Measurements from ENCODE around the gene BRCA1. TPM values are rescaled to one million over a fixed set of nuclear protein-coding genes. Genes with fewer than 3 reads are reported as not detected.
A peak's percentile ranks its signal among the peaks of the same experiment; 100 is the strongest.
"Not testable (repeated sequence)": the region's sequence is repeated elsewhere in the genome, so short reads cannot be mapped to it uniquely, and the experiment has no call there.

Gene BRCA1
- total RNA-seq, 6 experiments from 2014 or later, result 3.1 to 6.7 (median 3.9) TPM

GRCh38 chr17:43062984-43063638, 62.1 kb downstream of the BRCA1 start:
- Histone ChIP-seq H3K4me1 (peaks cover 0 to 4% (median 1%) of the 10 kb centered on the region in 4 donors), H3K9me3 (no peaks in the 10 kb centered on the region), H3K27ac (no peak overlapping the region), H3K27me3 (no peaks in the 10 kb centered on the region), H3K4me3 (no peak overlapping the region), H3K36me3 (no peaks in the 10 kb centered on the region)
- no peak for DNase-seq
- TF ChIP-seq, protein P1, sequence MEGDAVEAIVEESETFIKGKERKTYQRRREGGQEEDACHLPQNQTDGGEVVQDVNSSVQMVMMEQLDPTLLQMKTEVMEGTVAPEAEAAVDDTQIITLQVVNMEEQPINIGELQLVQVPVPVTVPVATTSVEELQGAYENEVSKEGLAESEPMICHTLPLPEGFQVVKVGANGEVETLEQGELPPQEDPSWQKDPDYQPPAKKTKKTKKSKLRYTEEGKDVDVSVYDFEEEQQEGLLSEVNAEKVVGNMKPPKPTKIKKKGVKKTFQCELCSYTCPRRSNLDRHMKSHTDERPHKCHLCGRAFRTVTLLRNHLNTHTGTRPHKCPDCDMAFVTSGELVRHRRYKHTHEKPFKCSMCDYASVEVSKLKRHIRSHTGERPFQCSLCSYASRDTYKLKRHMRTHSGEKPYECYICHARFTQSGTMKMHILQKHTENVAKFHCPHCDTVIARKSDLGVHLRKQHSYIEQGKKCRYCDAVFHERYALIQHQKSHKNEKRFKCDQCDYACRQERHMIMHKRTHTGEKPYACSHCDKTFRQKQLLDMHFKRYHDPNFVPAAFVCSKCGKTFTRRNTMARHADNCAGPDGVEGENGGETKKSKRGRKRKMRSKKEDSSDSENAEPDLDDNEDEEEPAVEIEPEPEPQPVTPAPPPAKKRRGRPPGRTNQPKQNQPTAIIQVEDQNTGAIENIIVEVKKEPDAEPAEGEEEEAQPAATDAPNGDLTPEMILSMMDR (IDR thresholded peaks at IDR 0.05), result no peak
- no peak for TF ChIP-seq POLR2A (IDR thresholded peaks at IDR 0.05)
- intact Hi-C loops (cut with DNase I), result no loop called here
- ATAC-seq, result no peak
- 83% methylated on average over 4 of the region's 10 CpGs for WGBS (ENCODE audit: insufficient coverage, low coverage, low lambda C conversion rate, missing lambda C conversion rate)

GRCh38 chr17:43056051-43056450, 69.1 kb downstream of the BRCA1 start:
- no peaks in the 10 kb centered on the region for H3K9me3 ChIP-seq
- no peak for ATAC-seq
- no peaks in the 10 kb centered on the region for H3K36me3 ChIP-seq
- no peak for TF ChIP-seq POLR2A (IDR thresholded peaks at IDR 0.05)
- TF ChIP-seq, protein P1 (IDR thresholded peaks at IDR 0.05), result no peak
- 100% methylated on average over 4 of the region's 7 CpGs for WGBS (ENCODE audit: insufficient coverage, low coverage, low lambda C conversion rate, missing lambda C conversion rate)
- DNase-seq, result no peak
- H3K27ac ChIP-seq, result no peak overlapping the region
- intact Hi-C loops (cut with DNase I), result no loop called here
- no peaks in the 10 kb centered on the region for H3K4me1 ChIP-seq
- H3K27me3 ChIP-seq, result no peaks in the 10 kb centered on the region
- no peak overlapping the region for H3K4me3 ChIP-seq

GRCh38 chr17:43053008-43053407, 72.2 kb downstream of the BRCA1 start:
- H3K27ac ChIP-seq; H3K9me3 ChIP-seq; H3K4me1 ChIP-seq; H3K4me3 ChIP-seq; intact Hi-C loops (cut with DNase I); ATAC-seq; H3K36me3 ChIP-seq; H3K27me3 ChIP-seq: not testable (repeated sequence)
- peak in 1 of 3 donors; percentile 11 for DNase-seq
- 93% methylated on average over 7 of the region's 7 CpGs for WGBS (ENCODE audit: insufficient coverage, low coverage, low lambda C conversion rate, missing lambda C conversion rate)

GRCh38 chr17:43051969-43052368, 73.2 kb downstream of the BRCA1 start:
- ATAC-seq, result no peak
- no peak for DNase-seq
- intact Hi-C loops (cut with DNase I), result no loop called here
- H3K4me3 ChIP-seq, result no peak overlapping the region
- H3K9me3 ChIP-seq, result no peaks in the 10 kb centered on the region
- WGBS (ENCODE audit: insufficient coverage, low coverage, low lambda C conversion rate, missing lambda C conversion rate), result 80% methylated on average over 1 of the region's 1 CpG
- no peaks in the 10 kb centered on the region for H3K36me3 ChIP-seq
- no peak overlapping the region for H3K27ac ChIP-seq
- TF ChIP-seq, protein P1 (IDR thresholded peaks at IDR 0.05), result no peak
- TF ChIP-seq POLR2A (IDR thresholded peaks at IDR 0.05), result no peak
- H3K4me1 ChIP-seq, result no peaks in the 10 kb centered on the region
- no peaks in the 10 kb centered on the region for H3K27me3 ChIP-seq

DNA sequence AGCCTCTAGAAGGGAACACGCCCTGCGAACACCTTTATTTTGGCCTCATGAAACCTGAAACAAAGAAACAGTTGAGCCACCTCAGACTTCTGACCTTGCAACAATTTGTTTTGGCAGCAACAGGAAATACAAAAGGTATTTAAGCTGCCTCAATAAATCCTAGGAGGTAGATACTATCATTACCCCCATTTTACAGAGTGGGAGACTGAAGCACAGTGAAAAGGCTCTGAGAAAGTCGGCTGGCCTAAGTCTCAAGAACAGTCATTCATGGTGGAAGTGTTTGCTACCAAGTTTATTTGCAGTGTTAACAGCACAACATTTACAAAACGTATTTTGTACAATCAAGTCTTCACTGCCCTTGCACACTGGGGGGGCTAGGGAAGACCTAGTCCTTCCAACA, 81.1 kb downstream of the BRCA1 start:
- ATAC-seq (no peak), DNase-seq (no peak)
- peaks cover 0 to 32% (median 8%) of the 10 kb centered on the region in 4 donors for H3K4me1 ChIP-seq
- no peak overlapping the region for H3K27ac ChIP-seq
- TF ChIP-seq, protein P1 (IDR thresholded peaks at IDR 0.05), result no peak
- TF ChIP-seq POLR2A (IDR thresholded peaks at IDR 0.05), result no peak
- H3K36me3 ChIP-seq, result no peaks in the 10 kb centered on the region
- no peaks in the 10 kb centered on the region for H3K27me3 ChIP-seq
- WGBS (ENCODE audit: insufficient coverage, low coverage, low lambda C conversion rate, missing lambda C conversion rate), result 70% methylated on average over 3 of the region's 4 CpGs
- intact Hi-C loops (cut with DNase I), result no loop called here
- no peaks in the 10 kb centered on the region for H3K9me3 ChIP-seq
- no peak overlapping the region for H3K4me3 ChIP-seq

Measured in right lobe of liver (tissue), 6 donors.